Ovary (tissue), 9 donors: ENCODE measurements around the gene DLEC1. TPM values are rescaled to one million over a fixed set of nuclear protein-coding genes. Genes with fewer than 3 reads are reported as not detected.
A peak's percentile ranks its signal among the peaks of the same experiment; 100 is the strongest.

ENCODE experiments used
- DNase-seq, 5 donors: peaks; one replicate each; pipeline ENCODE4 v3.0.0-alpha.2; 2019 to 2020
- H3K27ac ChIP-seq, 2 donors: fragments of 200-600 bp; one replicate each; pipeline versions ENCODE4 v1.5.1 to v1.8.0; 2019 to 2022
- H3K27me3 ChIP-seq: fragments of 200-600 bp; one replicate; pipeline ENCODE4 v1.8.0; 2022
- H3K36me3 ChIP-seq: fragments of 200-600 bp; sonication (generic); one replicate; pipeline ENCODE4 v1.5.1; 2019
- H3K4me1 ChIP-seq: one replicate; pipeline ENCODE4 v1.8.1; 2013; ENCODE audit warnings: mild to moderate bottlenecking, moderate library complexity; ENCODE audit not compliant: insufficient read depth
- H3K4me3 ChIP-seq: fragments of 200-600 bp; sonication (generic); one replicate; pipeline ENCODE4 v1.5.1; 2017
- H3K9me3 ChIP-seq, 2 donors: fragments of 200-600 bp in 1 of 2; sonication (generic) in 1 of 2; one replicate each; pipeline versions ENCODE4 v1.5.1 to v1.8.1; 2013 to 2019; ENCODE audit warnings: mild to moderate bottlenecking in 1 of 2, moderate library complexity in 1 of 2
- EP300 ChIP-seq: sonication (generic); formaldehyde crosslinking; IDR thresholded peaks from one replicate; pipeline ENCODE4 v1.6.1; 2017; ENCODE audit warnings: antibody characterized with exemption
- POLR2A ChIP-seq: fragments of 450-650 bp; IDR thresholded peaks from one replicate; pipeline ENCODE4 v1.6.1; 2017; ENCODE audit warnings: antibody characterized with exemption, mild to moderate bottlenecking, moderate library complexity
- WGBS, 3 donors: extraction: QIAGEN DNeasy Blood & Tissue Kit in 1 of 3; methylation state at CpG; one replicate each; pipeline versions ENCODE4 v1.1.5 to v1.1.7; 2013 to 2017; 5-methylcytosine and 5-hydroxymethylcytosine counted together
- intact Hi-C, 4 donors: fragments of 100-400 bp; cut with DNase I; formaldehyde crosslinking; loops; one replicate each; pipeline versions ENCODE4 v1.11.0 to v1.15.1; 2022 to 2023
- polyA plus RNA-seq, 2 donors: library from polyadenylated mRNA; stranded (reverse); fragments of 200-250 nt in 1 of 2; fragments of 350-450 nt in 1 of 2; fragmentation: Illumina TruSeq in 1 of 2; extraction: RNeasy Lipid Tissue Mini Kit (QIAGEN cat#74804) in 1 of 2; gene quantifications; one replicate each; pipeline ENCODE4 v1.2.3, GENCODE V29; 2013 to 2014
- total RNA-seq, 7 donors: library from RNA; depleted of rRNA in 2 of 7; stranded (reverse); fragments of >200 nt in 2 of 7; fragmentation: NEBNext Ultra II Directional in 3 of 7; extraction: Animal tissue kit (Norgen Biotek cat#: 25700) in 3 of 7; gene quantifications; one replicate each; pipeline versions ENCODE4 v1.1.0 to v1.2.4, GENCODE V29; 2016 to 2023
- TF ChIP-seq, protein P1 (sequence below), 3 donors: fragments of 450-650 bp in 2 of 3; fragments of 200-600 bp in 1 of 3; IDR thresholded peaks; one replicate each; pipeline versions ENCODE4 v1.5.1 to v1.8.0; 2016 to 2022; ENCODE audit warnings: antibody characterized with exemption in 3 of 3, mild to moderate bottlenecking in 1 of 3
- donor health status: DM: no; HTN: no; CAD: no; lungs with moderate emphysema.
- donor health status: DM: no; HTN: no; CAD: no.
- donor health status: Bipolar disorder and iron deficiency.
- donor health status: DM: yes; HTN: yes; CAD: no.
- donor health status: DM: no; HTN: no; CAD: no.
- donor health status: DM: yes; HTN: yes; CAD: no.

DLEC1 gene
- total and polyA plus RNA-seq, 9 donors, result 0.93 to 23.8 (median 3.0) TPM

DNA sequence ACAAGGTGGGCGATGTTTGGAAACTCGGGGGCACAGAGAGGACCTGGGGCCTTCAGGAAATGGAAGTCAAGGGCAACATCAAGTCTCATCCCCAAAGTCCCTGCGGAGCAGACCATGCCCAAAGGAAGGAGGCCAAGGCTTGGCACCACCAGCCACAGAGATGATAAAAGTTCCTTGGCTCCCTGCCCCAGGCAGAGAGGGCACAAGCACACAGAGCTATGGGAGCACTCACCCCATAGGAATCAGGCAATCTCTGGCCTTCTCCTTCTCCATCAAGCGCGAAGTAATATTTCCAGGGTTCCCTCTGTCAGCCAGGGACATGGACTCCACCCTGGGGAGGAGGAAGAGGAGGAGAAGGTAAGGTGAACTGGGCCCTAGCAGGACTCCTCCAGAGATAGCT, 90.0 kb downstream of the DLEC1 start:
- TF ChIP-seq POLR2A, result no peak
- TF ChIP-seq, protein P1, sequence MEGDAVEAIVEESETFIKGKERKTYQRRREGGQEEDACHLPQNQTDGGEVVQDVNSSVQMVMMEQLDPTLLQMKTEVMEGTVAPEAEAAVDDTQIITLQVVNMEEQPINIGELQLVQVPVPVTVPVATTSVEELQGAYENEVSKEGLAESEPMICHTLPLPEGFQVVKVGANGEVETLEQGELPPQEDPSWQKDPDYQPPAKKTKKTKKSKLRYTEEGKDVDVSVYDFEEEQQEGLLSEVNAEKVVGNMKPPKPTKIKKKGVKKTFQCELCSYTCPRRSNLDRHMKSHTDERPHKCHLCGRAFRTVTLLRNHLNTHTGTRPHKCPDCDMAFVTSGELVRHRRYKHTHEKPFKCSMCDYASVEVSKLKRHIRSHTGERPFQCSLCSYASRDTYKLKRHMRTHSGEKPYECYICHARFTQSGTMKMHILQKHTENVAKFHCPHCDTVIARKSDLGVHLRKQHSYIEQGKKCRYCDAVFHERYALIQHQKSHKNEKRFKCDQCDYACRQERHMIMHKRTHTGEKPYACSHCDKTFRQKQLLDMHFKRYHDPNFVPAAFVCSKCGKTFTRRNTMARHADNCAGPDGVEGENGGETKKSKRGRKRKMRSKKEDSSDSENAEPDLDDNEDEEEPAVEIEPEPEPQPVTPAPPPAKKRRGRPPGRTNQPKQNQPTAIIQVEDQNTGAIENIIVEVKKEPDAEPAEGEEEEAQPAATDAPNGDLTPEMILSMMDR (IDR thresholded peaks at IDR 0.05), result no peak
- TF ChIP-seq EP300, result no peak
- H3K4me1 ChIP-seq, result peaks cover 2% of the 10 kb centered on the region
- no peak overlapping the region for H3K4me3 ChIP-seq
- no peaks in the 10 kb centered on the region for H3K27me3 ChIP-seq
- peak in 1 of 5 donors; percentile 9 for DNase-seq
- H3K36me3 ChIP-seq, result no peaks in the 10 kb centered on the region
- 89 to 97% (median 92%) methylated on average over 5 of the region's 5 CpGs for WGBS, 3 donors
- H3K27ac ChIP-seq, result no peak overlapping the region
- H3K9me3 ChIP-seq, result no peaks in the 10 kb centered on the region
- intact Hi-C loops, result no loop called here

DNA sequence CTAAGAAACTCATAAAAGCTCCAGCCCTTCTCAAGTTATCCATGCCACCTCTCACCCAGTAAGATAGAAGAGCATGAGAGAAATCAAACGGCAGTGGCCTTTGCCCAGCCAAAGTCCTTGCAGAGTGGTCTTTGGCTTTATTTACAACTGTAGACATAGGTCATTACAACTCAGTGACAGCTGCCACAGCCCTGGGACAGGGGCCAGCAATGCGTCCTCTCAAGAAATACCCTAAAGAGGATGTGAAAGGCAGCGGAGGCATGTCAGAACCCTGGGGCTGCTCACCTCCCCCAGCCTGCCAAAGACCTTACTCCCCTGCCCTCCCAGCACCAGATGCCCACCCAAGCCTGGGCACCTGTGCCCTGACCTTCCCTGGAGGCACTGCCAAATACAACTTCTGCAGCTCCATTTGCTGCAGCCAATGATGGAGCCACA, 91.6 kb downstream of the DLEC1 start:
- Histone ChIP-seq H3K4me3 (no peak overlapping the region), H3K4me1 (peaks cover 7% of the 10 kb centered on the region), H3K36me3 (no peaks in the 10 kb centered on the region), H3K9me3 (no peaks in the 10 kb centered on the region), H3K27me3 (no peaks in the 10 kb centered on the region), H3K27ac (no peak overlapping the region)
- WGBS, 3 donors, result 73 to 77% (median 74%) methylated on average over 3 of the region's 3 CpGs
- TF ChIP-seq, protein P1 (IDR thresholded peaks at IDR 0.05), result no peak
- no peak for TF ChIP-seq POLR2A
- intact Hi-C loops, result loop anchor here in 1 of 4 donors (10.0 kb wide), 1 partner anchor 126 kb away; no protein-coding TSS in a partner anchor
- peak in 1 of 5 donors; percentile 10 for DNase-seq

DNA sequence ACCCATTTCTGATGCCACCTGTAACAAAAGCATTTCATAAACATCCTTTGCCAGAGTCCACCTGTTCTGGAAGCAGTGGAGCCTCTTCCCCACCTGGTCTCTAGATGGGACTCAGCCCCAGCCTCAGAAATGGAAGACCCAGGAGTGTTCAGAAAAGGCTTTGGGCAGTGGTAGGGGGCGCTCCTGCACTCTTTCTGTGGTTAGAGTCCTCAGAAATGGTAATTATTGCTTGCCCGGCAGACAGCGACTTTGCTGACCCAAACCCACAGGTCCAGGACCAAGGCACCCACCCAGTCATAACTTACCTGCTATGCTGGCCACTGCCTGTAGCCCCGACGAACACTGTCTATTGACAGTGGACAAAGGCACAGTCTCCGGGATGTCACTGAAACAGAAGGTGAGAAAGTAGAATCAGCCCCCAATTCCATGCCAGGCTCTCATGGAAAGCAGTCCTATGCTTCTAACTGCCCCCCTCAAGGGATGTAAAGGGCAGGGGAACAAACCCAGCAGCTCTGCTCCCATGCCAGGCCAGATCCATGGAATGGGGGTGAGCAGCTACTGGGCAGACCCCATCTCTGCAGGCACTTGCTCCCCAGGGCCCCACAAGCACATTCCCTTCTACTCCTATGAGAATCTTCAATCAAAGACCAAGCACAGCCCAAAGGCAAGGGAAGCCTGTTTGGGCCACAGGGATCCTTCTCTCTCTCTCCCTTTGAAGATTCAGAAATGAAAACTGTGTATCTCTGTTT, 92.8 kb downstream of the DLEC1 start:
- Histone ChIP-seq H3K27me3 (no peaks in the 10 kb centered on the region), H3K27ac (no peak overlapping the region), H3K9me3 (no peaks in the 10 kb centered on the region), H3K36me3 (no peaks in the 10 kb centered on the region), H3K4me1 (peaks cover 9% of the 10 kb centered on the region), H3K4me3 (no peak overlapping the region)
- TF ChIP-seq POLR2A (no peak), EP300 (no peak)
- TF ChIP-seq, protein P1 (IDR thresholded peaks at IDR 0.05), result no peak
- intact Hi-C loops, result loop anchor here in 1 of 4 donors (10.0 kb wide), 1 partner anchor 127 kb away; no protein-coding TSS in a partner anchor
- 64 to 66% (median 64%) methylated on average over 6 of the region's 6 CpGs for WGBS, 3 donors
- DNase-seq, result peak in 1 of 5 donors; percentile 25

DNA sequence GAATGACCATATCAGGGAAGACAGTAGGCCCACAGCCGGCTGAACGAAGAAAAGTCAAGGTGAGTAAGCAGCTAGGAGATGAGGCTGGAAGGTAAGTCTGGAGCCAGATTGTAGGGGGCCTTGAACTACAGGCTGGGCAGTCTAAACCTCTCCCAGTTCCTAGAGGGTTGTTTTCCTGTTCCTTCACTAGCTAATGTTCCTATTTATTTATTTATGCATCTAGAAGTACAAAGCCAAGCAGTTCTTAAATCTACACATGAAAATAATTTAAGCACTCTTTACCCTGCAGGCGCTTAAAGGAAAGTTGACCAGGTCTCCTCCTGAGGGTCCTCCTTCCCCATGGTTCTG, 94.2 kb downstream of the DLEC1 start:
- no peaks in the 10 kb centered on the region for H3K9me3 ChIP-seq
- H3K27me3 ChIP-seq, result no peaks in the 10 kb centered on the region
- no peaks in the 10 kb centered on the region for H3K36me3 ChIP-seq
- TF ChIP-seq POLR2A (no peak), EP300 (no peak)
- TF ChIP-seq, protein P1 (IDR thresholded peaks at IDR 0.05), result no peak
- peaks cover 15% of the 10 kb centered on the region for H3K4me1 ChIP-seq
- H3K27ac ChIP-seq, result no peak overlapping the region
- DNase-seq, result no peak
- intact Hi-C loops, result loop anchor here in 1 of 4 donors (10.0 kb wide), 1 partner anchor 128 kb away; no protein-coding TSS in a partner anchor
- WGBS, 3 donors, result 86 to 94% (median 87%) methylated on average over 3 of the region's 3 CpGs
- no peak overlapping the region for H3K4me3 ChIP-seq
